Thoracic aorta (tissue), 2 donors: ENCODE results near the gene HNMT. TPM values are rescaled to one million over a fixed set of nuclear protein-coding genes. Genes with fewer than 3 reads are reported as not detected.

ENCODE experiments used
- ATAC-seq: fragments of 150-250 bp; one replicate; pipeline ENCODE4 v1.8.0; 2017; ENCODE audit warnings: low read depth; ENCODE audit not compliant: insufficient number of reproducible peaks, low FRiP score
- DNase-seq: peaks from one replicate; pipeline ENCODE4 v3.0.0-alpha.2; 2020; ENCODE audit warnings: low spot score
- H3K27ac ChIP-seq, 2 donors: fragments of 200-600 bp; sonication (generic); 1 replicate in 1 of 2; 2 replicates in 1 of 2; pipeline ENCODE4 v1.5.1; 2016; ENCODE audit warnings: mild to moderate bottlenecking in 2 of 2, moderate library complexity in 2 of 2
- H3K27me3 ChIP-seq: fragments of 200-600 bp; sonication (generic); replicated peaks from 2 replicates; pipeline ENCODE4 v1.6.0; 2016; ENCODE audit warnings: mild to moderate bottlenecking; ENCODE audit not compliant: insufficient read depth
- H3K36me3 ChIP-seq: fragments of 200-600 bp; sonication (generic); one replicate; pipeline ENCODE4 v1.5.1; 2016
- H3K4me1 ChIP-seq, 2 donors: fragments of 200-600 bp; sonication (generic); 1 replicate in 1 of 2; 2 replicates in 1 of 2; pipeline versions ENCODE4 v1.5.1 to v1.6.0; 2016; ENCODE audit warnings: low read depth in 2 of 2, mild to moderate bottlenecking in 1 of 2; ENCODE audit not compliant: control insufficient read depth in 1 of 2
- H3K4me3 ChIP-seq: fragments of 200-600 bp; sonication (generic); 2 replicates; pipeline ENCODE4 v1.5.1; 2016; ENCODE audit warnings: mild to moderate bottlenecking
- H3K9me3 ChIP-seq: fragments of 200-600 bp; sonication (generic); 2 replicates; pipeline ENCODE4 v1.5.1; 2016
- total RNA-seq, 2 donors: library from RNA; depleted of rRNA; stranded (reverse); fragments of >200 nt; gene quantifications; one replicate each; pipeline versions ENCODE4 v1.1.0 to v1.2.3, GENCODE V29; 2016
- TF ChIP-seq, protein P1 (sequence below): fragments of 200-600 bp; sonication (generic); IDR thresholded peaks from one replicate; pipeline ENCODE4 v1.5.1; 2019; ENCODE audit warnings: antibody characterized with exemption

HNMT gene
- total RNA-seq, 2 donors from 2014 or later, result 57.0 to 67.2 TPM

DNA sequence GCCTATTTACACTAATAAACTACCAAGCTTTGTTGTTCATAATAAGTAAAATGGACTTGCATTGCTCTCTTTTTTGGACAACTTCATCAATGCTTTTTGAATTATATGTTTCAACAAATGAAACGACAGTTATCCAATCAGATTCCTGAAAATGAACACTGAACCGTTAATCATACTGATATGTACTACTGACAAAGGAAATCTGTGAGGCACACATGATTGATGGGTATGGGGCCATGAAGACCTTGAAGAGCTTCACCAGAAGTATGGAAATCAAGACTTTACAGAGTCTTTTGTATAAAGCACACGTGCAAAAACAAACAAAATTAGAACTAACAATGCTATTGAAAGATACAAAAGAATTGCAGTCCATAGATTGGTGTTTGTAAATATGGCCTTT, 51.2 kb downstream of the HNMT start:
- no peak for ATAC-seq
- no peaks in the 10 kb centered on the region for H3K27me3 ChIP-seq
- no peaks in the 10 kb centered on the region for H3K9me3 ChIP-seq
- peaks cover 4 to 14% of the 10 kb centered on the region in 2 donors for H3K4me1 ChIP-seq
- H3K4me3 ChIP-seq, result no peak overlapping the region
- no peak for DNase-seq
- TF ChIP-seq, protein P1, sequence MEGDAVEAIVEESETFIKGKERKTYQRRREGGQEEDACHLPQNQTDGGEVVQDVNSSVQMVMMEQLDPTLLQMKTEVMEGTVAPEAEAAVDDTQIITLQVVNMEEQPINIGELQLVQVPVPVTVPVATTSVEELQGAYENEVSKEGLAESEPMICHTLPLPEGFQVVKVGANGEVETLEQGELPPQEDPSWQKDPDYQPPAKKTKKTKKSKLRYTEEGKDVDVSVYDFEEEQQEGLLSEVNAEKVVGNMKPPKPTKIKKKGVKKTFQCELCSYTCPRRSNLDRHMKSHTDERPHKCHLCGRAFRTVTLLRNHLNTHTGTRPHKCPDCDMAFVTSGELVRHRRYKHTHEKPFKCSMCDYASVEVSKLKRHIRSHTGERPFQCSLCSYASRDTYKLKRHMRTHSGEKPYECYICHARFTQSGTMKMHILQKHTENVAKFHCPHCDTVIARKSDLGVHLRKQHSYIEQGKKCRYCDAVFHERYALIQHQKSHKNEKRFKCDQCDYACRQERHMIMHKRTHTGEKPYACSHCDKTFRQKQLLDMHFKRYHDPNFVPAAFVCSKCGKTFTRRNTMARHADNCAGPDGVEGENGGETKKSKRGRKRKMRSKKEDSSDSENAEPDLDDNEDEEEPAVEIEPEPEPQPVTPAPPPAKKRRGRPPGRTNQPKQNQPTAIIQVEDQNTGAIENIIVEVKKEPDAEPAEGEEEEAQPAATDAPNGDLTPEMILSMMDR, result no peak
- no peaks in the 10 kb centered on the region for H3K36me3 ChIP-seq
- no peak overlapping the region for H3K27ac ChIP-seq

DNA sequence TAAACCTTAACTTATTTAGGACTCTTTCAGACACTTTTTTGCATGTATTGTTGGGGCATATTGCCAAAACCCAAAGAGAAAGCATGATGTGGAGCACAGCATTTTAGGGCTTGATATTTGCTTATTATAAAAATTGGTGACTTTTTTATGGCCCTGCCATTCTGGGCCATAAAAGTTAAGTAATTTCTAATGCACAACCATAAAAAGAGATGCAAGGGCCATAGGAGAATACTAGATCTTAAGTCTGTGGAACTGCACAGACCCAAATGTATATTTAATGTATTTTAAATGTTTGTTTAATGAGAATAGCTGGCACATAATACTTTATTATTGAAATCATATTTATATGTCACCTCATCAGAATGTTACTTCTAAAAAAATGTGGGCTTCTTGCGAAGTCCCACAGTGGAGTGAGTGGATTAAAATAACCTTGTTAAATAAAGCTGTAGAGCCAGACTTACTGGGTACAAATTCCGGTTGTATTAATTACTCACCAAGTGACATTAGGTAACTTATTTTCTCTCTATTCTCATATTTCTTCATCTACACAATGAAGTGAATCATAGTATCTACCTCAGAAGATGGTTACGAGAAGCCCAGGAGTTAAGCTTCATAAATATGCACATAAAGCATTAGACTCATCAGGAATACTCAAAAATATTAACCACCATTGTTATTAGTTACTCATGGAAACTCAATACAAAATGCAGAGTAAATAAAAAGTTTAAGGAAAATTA, 52.2 kb downstream of the HNMT start:
- Histone ChIP-seq H3K27ac (no peak overlapping the region), H3K27me3 (no peaks in the 10 kb centered on the region), H3K9me3 (no peaks in the 10 kb centered on the region), H3K4me3 (no peak overlapping the region), H3K4me1 (peaks cover 4 to 14% of the 10 kb centered on the region in 2 donors), H3K36me3 (no peaks in the 10 kb centered on the region)
- TF ChIP-seq, protein P1, result no peak
- ATAC-seq (no peak), DNase-seq (no peak)

DNA sequence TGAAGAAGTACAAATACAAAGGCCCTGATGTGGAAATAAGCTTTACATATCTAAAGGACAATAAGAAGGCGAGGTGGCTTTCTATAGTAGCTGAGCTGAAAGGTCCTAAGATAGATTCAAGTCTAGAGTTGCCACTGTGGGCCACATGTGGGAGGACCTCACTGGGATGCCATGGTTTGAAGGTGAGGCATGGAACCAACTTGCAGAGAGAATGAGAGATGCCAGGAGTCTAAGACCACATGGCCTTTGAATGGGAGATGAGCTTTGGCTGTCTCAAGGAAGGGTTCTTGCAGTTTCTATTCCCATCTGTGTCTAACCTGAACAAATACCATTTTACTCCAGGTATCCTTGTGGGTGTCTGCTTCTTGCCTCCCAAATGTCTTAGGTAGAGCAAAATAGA, 53.6 kb downstream of the HNMT start:
- ATAC-seq, result no peak
- Histone ChIP-seq H3K27ac (no peak overlapping the region), H3K9me3 (no peaks in the 10 kb centered on the region), H3K27me3 (no peaks in the 10 kb centered on the region), H3K36me3 (no peaks in the 10 kb centered on the region), H3K4me1 (peaks cover 4 to 14% of the 10 kb centered on the region in 2 donors), H3K4me3 (no peak overlapping the region)
- DNase-seq, result no peak
- TF ChIP-seq, protein P1, result no peak

DNA sequence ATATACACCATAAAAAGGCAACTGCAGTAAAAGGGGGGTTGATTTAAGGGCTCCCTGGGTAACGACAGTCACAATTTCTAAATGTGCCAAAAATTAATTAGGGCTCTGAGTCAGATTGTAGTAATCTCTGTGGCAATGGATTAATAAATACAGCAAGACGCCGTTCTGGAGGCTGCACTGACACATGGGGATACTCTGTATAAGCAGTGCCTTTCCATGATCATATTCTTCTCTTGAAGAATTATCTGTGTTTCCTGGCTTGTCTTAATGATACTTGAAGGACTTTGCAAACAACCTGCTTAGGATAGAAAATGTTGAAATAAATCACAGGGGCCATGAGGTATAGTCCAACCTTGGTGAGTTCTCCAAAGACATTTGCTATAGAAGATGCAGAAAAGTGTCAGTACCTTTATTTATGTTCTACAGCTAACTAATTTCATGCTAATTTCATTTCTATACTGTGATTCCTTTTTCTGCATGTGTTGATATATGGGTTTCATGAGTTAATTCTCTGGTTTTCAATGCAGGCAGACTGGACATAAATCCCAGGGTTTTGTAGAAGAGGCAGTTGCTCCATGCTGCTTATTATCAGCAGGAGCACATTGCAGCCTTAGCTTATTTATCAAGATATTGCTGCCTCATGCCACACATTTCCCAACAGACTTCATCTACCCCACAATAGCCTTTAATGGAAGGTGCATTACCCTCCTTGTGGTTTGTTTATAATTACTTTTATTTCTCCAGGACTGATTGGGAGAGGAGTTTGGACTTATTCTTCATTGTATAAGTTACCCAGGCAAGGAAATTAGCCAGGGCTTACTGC, 54.8 kb downstream of the HNMT start:
- H3K36me3 ChIP-seq, result no peaks in the 10 kb centered on the region
- H3K27ac ChIP-seq, result no peak overlapping the region
- no peak overlapping the region for H3K4me3 ChIP-seq
- no peaks in the 10 kb centered on the region for H3K9me3 ChIP-seq
- TF ChIP-seq, protein P1, result no peak
- DNase-seq, result no peak
- H3K4me1 ChIP-seq, result peaks cover 4 to 17% of the 10 kb centered on the region in 2 donors
- ATAC-seq, result no peak
- H3K27me3 ChIP-seq, result no peaks in the 10 kb centered on the region

DNA sequence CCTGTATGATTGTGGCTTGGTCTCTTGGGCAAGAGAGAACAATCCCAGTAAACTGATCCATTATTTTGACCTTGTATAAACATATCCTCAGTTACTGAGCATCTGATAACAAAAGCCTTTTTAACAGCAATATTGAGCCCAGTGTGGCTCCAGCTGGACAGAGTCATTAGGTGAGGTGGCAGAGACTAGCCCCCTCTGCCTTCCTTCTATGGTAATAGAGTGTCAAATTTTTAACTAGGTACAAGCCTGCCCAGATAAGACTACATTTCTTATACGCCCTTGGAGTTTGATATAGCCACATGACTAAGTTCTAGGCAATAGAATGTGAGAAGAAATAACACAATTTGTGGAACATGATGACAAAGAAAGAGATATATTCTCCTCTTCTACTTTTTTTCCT, 56.2 kb downstream of the HNMT start:
- DNase-seq (no peak), ATAC-seq (no peak)
- TF ChIP-seq, protein P1, result no peak
- Histone ChIP-seq H3K27ac (no peak overlapping the region), H3K4me1 (peaks cover 4 to 18% of the 10 kb centered on the region in 2 donors), H3K4me3 (no peak overlapping the region), H3K27me3 (no peaks in the 10 kb centered on the region), H3K36me3 (no peaks in the 10 kb centered on the region), H3K9me3 (no peaks in the 10 kb centered on the region)
